Thymus (tissue), 11 donors: ENCODE results near the gene CD93. TPM values are rescaled to one million over a fixed set of nuclear protein-coding genes. Genes with fewer than 3 reads are reported as not detected.

ENCODE experiments used
- DNase-seq, 9 donors: peaks; one replicate each; pipeline ENCODE4 v3.0.0-alpha.2; 2013; ENCODE audit warnings: low spot score in 9 of 9, low read depth in 6 of 9, missing footprints in 1 of 9
- H3K27ac ChIP-seq, 2 donors: one replicate each; pipeline ENCODE4 v1.5.1; 2013; ENCODE audit warnings: control low read depth in 1 of 2, low read depth in 1 of 2, low read length in 1 of 2, mild to moderate bottlenecking in 1 of 2, moderate library complexity in 1 of 2
- H3K27me3 ChIP-seq, 2 donors: one replicate each; pipeline ENCODE4 v1.5.1; 2013; ENCODE audit warnings: low read length in 1 of 2; ENCODE audit not compliant: control insufficient read depth in 2 of 2, insufficient read depth in 1 of 2
- H3K36me3 ChIP-seq, 2 donors: one replicate each; pipeline ENCODE4 v1.5.1; 2013; ENCODE audit warnings: low read length in 1 of 2, mild to moderate bottlenecking in 1 of 2, moderate library complexity in 1 of 2; ENCODE audit not compliant: control insufficient read depth in 2 of 2, insufficient read depth in 2 of 2
- H3K4me1 ChIP-seq, 2 donors: one replicate each; pipeline ENCODE4 v1.5.1; 2013; ENCODE audit warnings: low read length in 2 of 2; ENCODE audit not compliant: control insufficient read depth in 2 of 2, insufficient read depth in 2 of 2
- H3K4me3 ChIP-seq, 2 donors: one replicate each; pipeline ENCODE4 v1.5.1; 2013; ENCODE audit warnings: low read length in 2 of 2, control low read depth in 1 of 2, mild to moderate bottlenecking in 1 of 2
- H3K9me3 ChIP-seq, 2 donors: one replicate each; pipeline ENCODE4 v1.5.1; 2013; ENCODE audit warnings: low read length in 1 of 2, mild to moderate bottlenecking in 1 of 2; ENCODE audit not compliant: control insufficient read depth in 2 of 2, insufficient read depth in 1 of 2
- WGBS: extraction: QIAGEN DNeasy Blood & Tissue Kit; methylation state at CpG from one replicate; pipeline ENCODE4 v1.1.7; 2013; 5-methylcytosine and 5-hydroxymethylcytosine counted together
- polyA plus RNA-seq: library from polyadenylated mRNA; stranded (reverse); fragments of 200-250 nt; gene quantifications from one replicate; pipeline ENCODE4 v1.2.3, GENCODE V29; 2013
- total RNA-seq: library from RNA; stranded (reverse); fragments of 120-200 nt; gene quantifications from one replicate; pipeline ENCODE4 v1.2.4, GENCODE V29; 2013
- donor health status: healthy.

Gene CD93
- total and polyA plus RNA-seq, 2 donors: 16.4 to 19.8 TPM

DNA sequence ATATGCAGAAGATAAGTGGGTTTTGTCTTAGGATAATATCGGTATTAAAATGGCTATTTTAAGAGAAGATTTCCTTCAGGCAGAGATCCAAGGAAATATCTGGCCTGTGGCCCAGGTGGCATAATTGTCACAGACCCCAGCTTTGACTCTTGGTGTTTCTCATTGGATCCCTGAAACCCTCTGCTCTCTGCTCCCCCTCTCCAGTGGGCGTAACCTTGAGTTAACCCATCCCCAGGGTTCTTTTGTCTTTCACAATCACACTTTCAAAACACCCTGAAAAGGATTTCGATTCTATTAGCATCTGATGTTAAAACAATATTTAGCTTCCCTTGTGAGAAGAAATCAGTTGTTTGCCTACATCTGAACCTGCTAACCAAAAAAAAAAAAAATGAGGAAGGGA lies 43.9 kb downstream of the CD93 start:
- Histone ChIP-seq H3K9me3 (peaks cover 0 to under 1% of the 10 kb centered on the region in 2 donors), H3K4me3 (no peak overlapping the region), H3K27me3 (peaks cover 3 to 12% of the 10 kb centered on the region in 2 donors), H3K36me3 (no peaks in the 10 kb centered on the region), H3K27ac (no peak overlapping the region), H3K4me1 (no peaks in the 10 kb centered on the region)
- no peak for DNase-seq
- 76% methylated on average over 3 of the region's 3 CpGs for WGBS

DNA sequence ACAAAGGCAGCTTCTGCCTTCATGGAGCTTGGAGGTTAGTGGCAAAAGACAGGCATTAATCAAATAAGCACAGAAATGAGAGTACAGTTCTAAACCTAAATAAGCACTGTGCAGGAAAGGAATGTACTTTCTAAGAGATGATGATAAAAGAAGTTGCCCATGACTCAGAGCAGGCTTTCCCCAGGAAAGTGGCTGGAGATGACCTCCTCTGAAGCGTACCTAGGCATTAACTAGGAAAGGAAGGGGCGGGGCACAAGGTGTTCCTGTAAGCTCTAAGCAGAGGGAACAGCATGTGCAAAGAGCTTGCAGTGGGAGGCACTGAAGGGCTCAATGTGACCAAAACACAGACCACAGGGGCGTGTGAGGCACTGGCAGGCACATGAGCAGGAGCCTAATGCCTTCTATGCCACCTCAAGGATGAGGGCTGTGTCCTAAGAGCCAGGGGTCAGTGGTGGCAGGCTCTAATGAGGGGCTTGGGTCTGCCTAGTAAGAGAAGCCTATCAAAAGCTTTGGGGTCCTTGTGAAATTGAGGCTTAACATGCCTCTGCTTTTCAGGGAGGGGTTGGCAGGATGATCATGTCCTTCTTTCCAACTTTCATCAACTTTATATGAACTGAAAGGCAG lies 46.1 kb downstream of the CD93 start:
- H3K4me1 ChIP-seq: no peaks in the 10 kb centered on the region
- peaks cover 9 to 22% of the 10 kb centered on the region in 2 donors for H3K27me3 ChIP-seq
- no peak for DNase-seq
- 88% methylated on average over 3 of the region's 3 CpGs for WGBS
- H3K27ac ChIP-seq: no peak overlapping the region
- no peaks in the 10 kb centered on the region for H3K36me3 ChIP-seq
- peaks cover 0 to 5% of the 10 kb centered on the region in 2 donors for H3K9me3 ChIP-seq
- H3K4me3 ChIP-seq: no peak overlapping the region

DNA sequence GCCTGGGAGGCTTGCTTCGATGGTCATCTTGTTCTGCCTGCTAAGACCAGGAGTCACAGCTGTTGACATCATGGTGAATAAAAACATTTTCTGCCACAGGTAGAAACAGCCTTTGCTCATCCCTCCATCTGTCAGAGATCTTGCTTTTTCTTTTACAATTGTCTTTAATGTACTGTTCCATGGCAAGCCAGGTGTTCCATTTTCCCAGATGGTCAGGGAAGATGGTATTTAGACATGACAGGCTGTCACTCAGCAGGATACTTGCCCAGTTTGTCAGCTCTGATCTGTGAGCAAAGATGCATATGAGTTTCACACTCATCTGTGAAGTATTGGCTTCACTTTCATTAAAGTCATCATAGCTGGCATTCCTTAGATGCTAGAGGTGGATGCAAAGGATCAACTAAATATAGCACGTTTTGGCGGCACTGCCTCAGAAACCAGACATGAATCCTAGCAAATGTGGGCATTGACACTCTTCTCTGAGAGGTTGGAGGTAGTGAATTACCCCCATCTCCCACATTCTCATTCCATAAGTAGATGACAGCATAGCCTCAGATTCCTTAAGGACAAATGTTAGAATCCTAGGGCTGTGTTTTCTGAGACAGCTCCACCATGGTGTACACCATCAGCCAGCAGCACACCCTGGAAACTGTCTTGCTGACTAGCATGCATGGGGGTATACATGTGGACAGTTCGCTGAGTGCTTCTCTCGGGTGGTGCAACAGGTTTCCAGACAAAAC lies 46.8 kb downstream of the CD93 start:
- no peak overlapping the region for H3K4me3 ChIP-seq
- no peaks in the 10 kb centered on the region for H3K4me1 ChIP-seq
- H3K27me3 ChIP-seq: peaks cover 13 to 29% of the 10 kb centered on the region in 2 donors
- DNase-seq: no peak
- 94% methylated on average over 5 of the region's 5 CpGs for WGBS
- H3K27ac ChIP-seq: no peak overlapping the region
- peaks cover 1 to 5% of the 10 kb centered on the region in 2 donors for H3K9me3 ChIP-seq
- H3K36me3 ChIP-seq: no peaks in the 10 kb centered on the region

DNA sequence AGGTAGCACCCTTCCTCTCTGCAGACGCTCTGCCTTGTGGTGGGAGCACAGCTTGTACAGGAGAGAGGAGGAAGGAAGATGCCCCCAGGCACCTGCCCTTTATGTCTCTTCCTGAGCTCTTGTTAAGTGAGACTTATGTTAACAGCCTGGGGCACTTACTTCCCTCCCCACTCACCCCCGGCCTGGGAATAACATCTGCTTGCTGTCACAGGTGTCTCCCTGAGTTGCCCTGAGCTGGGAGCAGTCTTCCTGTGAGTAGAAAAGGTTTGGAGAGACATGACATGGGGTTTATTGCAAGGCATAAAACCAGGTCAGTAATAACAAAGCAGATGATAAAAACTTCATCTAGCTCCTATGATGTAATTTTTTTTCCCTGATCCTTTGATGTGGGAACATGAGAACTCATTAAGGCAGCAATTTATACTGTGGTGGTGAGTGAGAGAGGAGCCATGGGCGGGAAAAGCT lies 49.1 kb downstream of the CD93 start:
- no peaks in the 10 kb centered on the region for H3K36me3 ChIP-seq
- 0% methylated on average over 3 of the region's 3 CpGs for WGBS
- peaks cover 0 to 8% of the 10 kb centered on the region in 2 donors for H3K4me1 ChIP-seq
- H3K9me3 ChIP-seq: peaks cover 1 to 5% of the 10 kb centered on the region in 2 donors
- no peak overlapping the region for H3K4me3 ChIP-seq
- peaks cover 14 to 35% of the 10 kb centered on the region in 2 donors for H3K27me3 ChIP-seq
- no peak overlapping the region for H3K27ac ChIP-seq
- DNase-seq: no peak

DNA sequence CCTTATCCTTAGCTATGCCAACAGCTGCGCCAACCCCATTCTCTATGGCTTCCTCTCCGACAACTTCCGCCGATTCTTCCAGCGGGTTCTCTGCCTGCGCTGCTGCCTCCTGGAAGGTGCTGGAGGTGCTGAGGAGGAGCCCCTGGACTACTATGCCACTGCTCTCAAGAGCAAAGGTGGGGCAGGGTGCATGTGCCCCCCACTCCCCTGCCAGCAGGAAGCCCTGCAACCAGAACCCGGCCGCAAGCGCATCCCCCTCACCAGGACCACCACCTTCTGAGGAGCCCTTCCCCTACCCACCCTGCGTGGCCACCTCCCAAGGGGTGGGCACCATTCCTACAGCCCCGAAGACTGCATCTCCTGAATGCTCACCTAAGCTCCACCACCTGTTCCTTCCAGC lies 49.8 kb downstream of the CD93 start:
- no peak overlapping the region for H3K4me3 ChIP-seq
- no peaks in the 10 kb centered on the region for H3K36me3 ChIP-seq
- H3K4me1 ChIP-seq: peaks cover 0 to 8% of the 10 kb centered on the region in 2 donors
- no peak for DNase-seq
- H3K9me3 ChIP-seq: peaks cover 1 to 5% of the 10 kb centered on the region in 2 donors
- peaks cover 14 to 35% of the 10 kb centered on the region in 2 donors for H3K27me3 ChIP-seq
- H3K27ac ChIP-seq: no peak overlapping the region
- WGBS: 98% methylated on average over 11 of the region's 11 CpGs

DNA sequence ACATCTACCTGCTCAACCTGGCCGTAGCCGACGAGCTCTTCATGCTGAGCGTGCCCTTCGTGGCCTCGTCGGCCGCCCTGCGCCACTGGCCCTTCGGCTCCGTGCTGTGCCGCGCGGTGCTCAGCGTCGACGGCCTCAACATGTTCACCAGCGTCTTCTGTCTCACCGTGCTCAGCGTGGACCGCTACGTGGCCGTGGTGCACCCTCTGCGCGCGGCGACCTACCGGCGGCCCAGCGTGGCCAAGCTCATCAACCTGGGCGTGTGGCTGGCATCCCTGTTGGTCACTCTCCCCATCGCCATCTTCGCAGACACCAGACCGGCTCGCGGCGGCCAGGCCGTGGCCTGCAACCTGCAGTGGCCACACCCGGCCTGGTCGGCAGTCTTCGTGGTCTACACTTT lies 50.4 kb downstream of the CD93 start:
- Histone ChIP-seq H3K36me3 (no peaks in the 10 kb centered on the region), H3K4me1 (peaks cover 0 to 8% of the 10 kb centered on the region in 2 donors), H3K9me3 (peaks cover 1 to 5% of the 10 kb centered on the region in 2 donors), H3K27me3 (peaks cover 14 to 35% of the 10 kb centered on the region in 2 donors), H3K4me3 (no peak overlapping the region), H3K27ac (no peak overlapping the region)
- DNase-seq: no peak
- WGBS: 95% methylated on average over 41 of the region's 41 CpGs

DNA sequence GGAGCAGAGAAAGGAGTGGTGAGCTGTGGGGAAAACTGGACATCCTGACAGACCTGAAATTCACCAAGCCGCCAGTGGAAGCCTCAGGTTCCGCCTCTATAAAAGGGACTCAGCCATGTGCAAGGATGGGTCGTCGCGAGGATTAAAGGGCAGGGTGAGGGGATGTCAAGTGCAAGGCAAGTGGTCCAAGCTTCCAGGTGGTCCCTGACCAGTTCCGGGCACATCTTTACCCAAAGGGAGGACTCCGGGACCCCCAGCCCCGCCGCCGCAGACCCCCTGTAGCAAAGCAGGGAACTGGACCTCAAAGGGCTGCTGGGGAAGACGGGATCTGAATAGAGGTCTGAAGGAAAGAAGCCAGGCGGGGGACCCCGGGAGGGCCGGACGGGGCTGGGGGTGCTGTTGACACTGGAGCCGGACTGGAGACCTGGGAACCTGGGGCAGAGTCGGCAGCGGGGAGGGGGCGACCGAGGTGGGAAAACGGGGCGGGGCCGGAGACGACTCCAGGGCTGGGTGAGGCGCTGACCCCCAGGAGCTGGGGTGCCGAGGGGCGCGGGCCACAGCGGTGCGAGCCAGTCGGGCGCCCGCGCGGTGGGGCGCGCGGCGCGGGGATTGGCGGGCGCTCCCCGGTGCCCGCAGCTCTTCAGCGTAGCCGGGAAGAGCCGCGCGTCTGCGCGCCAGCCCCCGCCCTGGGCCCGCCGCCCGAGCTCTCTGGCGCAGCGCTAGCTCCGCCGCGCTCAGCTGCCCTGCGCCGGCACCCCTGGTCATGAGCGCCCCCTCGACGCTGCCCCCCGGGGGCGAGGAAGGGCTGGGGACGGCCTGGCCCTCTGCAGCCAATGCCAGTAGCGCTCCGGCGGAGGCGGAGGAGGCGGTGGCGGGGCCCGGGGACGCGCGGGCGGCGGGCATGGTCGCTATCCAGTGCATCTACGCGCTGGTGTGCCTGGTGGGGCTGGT lies 51.1 kb downstream of the CD93 start, which contains the start of gene SSTR4:
Gene SSTR4, plus strand, starts transcription at position 592 of the 951 bp plus-strand sequence. Its CDS starts 172 bp downstream, at position 764.
- H3K36me3 ChIP-seq: no peaks in the 10 kb centered on the region
- no peak for DNase-seq
- WGBS: 29% methylated on average over 82 of the region's 83 CpGs
- H3K4me1 ChIP-seq: peaks cover 0 to 8% of the 10 kb centered on the region in 2 donors
- no peak within 1 kb of the TSS for H3K27ac ChIP-seq
- H3K9me3 ChIP-seq: peaks cover 1 to 5% of the 10 kb centered on the region in 2 donors
- H3K27me3 ChIP-seq: peaks cover 14 to 35% of the 10 kb centered on the region in 2 donors
- no peak within 1 kb of the TSS for H3K4me3 ChIP-seq

DNA sequence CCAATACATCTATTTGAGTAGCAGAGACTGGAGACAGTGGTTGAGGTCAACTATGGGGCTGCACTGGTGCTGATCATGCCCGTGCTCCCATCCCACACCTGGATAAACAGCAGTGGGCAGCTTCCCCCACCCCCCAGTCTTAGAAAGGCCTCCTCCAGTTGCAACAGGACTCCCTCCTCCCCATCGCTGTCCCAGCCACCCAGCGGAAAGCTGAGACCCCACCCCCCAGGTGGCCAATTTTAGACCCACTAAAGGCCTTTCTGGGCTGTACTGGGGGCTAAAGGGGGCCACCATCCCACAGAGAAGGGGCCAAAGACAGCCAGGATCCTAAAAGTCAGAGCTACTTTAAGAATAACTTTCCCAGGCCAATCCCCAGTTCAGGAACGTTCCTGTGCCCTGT lies 52.2 kb downstream of the CD93 start:
- WGBS: 97% methylated on average over 4 of the region's 4 CpGs
- Histone ChIP-seq H3K4me3 (no peak overlapping the region), H3K36me3 (no peaks in the 10 kb centered on the region), H3K4me1 (peaks cover 0 to 8% of the 10 kb centered on the region in 2 donors), H3K27ac (no peak overlapping the region), H3K27me3 (peaks cover 14 to 35% of the 10 kb centered on the region in 2 donors), H3K9me3 (peaks cover 1 to 5% of the 10 kb centered on the region in 2 donors)
- no peak for DNase-seq
